Brain microvascular endothelial cell (primary cell): ENCODE results near the gene MYH9.
A peak's percentile ranks its signal among the peaks of the same experiment; 100 is the strongest.
"Not testable (repeated sequence)": the region's sequence is repeated elsewhere in the genome, so short reads cannot be mapped to it uniquely, and the experiment has no call there.

ENCODE experiments used
- DNase-seq: peaks from one replicate; pipeline ENCODE4 v3.0.0-alpha.2; 2020
- H3K27ac ChIP-seq: fragments of 250-450 bp; sonication (Bioruptor Pico); 2 replicates; pipeline ENCODE4 v1.5.1; 2020; ENCODE audit warnings: mild to moderate bottlenecking, moderate library complexity
- H3K27me3 ChIP-seq: fragments of 250-450 bp; sonication (Bioruptor Pico); replicated peaks from 2 replicates; pipeline ENCODE4 v1.5.1; 2020; ENCODE audit warnings: mild to moderate bottlenecking
- H3K36me3 ChIP-seq: fragments of 250-450 bp; sonication (Bioruptor Pico); replicated peaks from 2 replicates; pipeline ENCODE4 v1.5.1; 2020; ENCODE audit warnings: mild to moderate bottlenecking
- H3K4me3 ChIP-seq: 2 replicates; pipeline ENCODE4 v1.5.1; 2011; ENCODE audit warnings: low read depth, mild to moderate bottlenecking, control low read depth, low read length, moderate library complexity
- in situ Hi-C: cut with HindIII; loops from 2 replicates; pipeline ENCODE4 v1.10.0; 2017; ENCODE audit warnings: low sequenced_read_pairs, low pct_ligation_motif_present
- TF ChIP-seq, protein P1 (sequence below): IDR thresholded peaks from 2 replicates; pipeline ENCODE4 v1.5.1; 2011; ENCODE audit warnings: low read depth, mild to moderate bottlenecking, moderate library complexity, low read length, control low read depth, inconsistent platforms; ENCODE audit errors: missing control alignments

Gene MYH9

DNA sequence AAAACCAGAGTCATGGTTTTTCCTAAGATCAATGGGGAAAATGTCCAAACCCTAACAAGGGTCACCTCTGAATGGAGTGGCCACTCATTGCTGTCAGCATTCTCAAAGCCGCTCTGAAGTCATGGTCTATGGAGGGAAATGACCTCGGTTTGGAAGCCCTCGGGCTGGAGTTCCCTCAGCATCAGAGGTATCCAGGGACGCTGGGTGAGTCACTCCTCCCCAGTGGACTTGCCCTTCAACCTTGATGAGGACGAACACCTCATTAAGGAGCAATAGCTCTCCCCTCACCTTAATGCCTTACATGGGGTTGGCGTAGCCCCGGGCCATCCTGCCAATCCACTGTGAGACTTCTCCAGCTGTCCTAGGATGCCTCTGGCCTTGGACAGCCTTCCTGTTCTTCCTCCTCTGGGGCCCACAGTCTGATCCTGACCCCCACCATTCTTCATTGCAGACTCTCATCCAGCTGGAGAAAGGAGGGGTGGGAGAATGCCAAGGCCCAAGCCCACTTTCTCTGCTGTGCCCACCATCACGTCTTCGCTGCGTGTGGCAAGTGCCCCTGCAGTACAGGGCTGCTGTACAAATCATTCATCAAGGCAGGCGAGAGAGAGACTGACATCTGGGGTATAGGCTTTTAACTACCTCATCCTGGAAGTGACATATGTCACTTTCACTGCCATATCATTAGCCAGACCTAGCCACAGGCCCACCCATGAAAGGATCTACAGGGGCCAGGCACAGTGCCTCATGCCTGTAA, 25.4 kb upstream of the MYH9 start:
- no peaks in the 10 kb centered on the region for H3K27me3 ChIP-seq
- in situ Hi-C loops, result no loop called here
- DNase-seq, result no peak
- H3K4me3 ChIP-seq, result no peak overlapping the region
- TF ChIP-seq, protein P1, sequence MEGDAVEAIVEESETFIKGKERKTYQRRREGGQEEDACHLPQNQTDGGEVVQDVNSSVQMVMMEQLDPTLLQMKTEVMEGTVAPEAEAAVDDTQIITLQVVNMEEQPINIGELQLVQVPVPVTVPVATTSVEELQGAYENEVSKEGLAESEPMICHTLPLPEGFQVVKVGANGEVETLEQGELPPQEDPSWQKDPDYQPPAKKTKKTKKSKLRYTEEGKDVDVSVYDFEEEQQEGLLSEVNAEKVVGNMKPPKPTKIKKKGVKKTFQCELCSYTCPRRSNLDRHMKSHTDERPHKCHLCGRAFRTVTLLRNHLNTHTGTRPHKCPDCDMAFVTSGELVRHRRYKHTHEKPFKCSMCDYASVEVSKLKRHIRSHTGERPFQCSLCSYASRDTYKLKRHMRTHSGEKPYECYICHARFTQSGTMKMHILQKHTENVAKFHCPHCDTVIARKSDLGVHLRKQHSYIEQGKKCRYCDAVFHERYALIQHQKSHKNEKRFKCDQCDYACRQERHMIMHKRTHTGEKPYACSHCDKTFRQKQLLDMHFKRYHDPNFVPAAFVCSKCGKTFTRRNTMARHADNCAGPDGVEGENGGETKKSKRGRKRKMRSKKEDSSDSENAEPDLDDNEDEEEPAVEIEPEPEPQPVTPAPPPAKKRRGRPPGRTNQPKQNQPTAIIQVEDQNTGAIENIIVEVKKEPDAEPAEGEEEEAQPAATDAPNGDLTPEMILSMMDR, result no peak
- no peaks in the 10 kb centered on the region for H3K36me3 ChIP-seq
- no peak overlapping the region for H3K27ac ChIP-seq

DNA sequence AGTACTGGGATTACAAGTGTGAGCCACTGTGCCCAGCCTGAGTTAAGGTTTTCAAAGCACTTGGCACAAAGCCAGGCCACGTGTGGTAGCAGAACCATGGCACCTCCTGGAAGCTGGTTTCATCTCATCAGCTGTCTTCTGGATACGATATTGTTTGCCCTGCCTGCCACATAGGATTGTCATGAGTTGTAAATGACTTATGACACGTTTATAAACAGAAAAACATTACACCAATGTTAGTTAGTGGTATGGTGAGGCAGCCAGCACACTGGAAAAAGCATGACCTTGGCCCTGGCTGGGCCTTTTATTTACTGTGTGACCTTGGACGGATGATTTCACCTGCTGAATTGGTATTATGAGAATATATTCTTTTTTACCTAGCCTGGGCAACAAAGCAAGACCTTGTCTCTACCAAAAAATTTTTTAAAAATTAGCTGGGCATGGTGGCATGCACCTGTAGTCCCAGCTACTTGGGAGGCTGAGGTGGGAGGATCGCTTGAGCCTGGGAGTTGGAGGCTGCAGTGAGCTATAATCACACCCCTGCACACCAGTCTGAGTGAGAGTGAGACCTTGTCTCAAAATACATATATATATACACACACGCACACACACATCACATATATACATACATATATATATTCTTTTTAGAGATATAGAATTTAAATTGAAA, 24.0 kb upstream of the MYH9 start:
- Histone ChIP-seq H3K27ac (no peak overlapping the region), H3K4me3 (no peak overlapping the region), H3K36me3 (no peaks in the 10 kb centered on the region), H3K27me3 (no peaks in the 10 kb centered on the region)
- TF ChIP-seq, protein P1, result no peak
- no peak for DNase-seq
- in situ Hi-C loops, result no loop called here

DNA sequence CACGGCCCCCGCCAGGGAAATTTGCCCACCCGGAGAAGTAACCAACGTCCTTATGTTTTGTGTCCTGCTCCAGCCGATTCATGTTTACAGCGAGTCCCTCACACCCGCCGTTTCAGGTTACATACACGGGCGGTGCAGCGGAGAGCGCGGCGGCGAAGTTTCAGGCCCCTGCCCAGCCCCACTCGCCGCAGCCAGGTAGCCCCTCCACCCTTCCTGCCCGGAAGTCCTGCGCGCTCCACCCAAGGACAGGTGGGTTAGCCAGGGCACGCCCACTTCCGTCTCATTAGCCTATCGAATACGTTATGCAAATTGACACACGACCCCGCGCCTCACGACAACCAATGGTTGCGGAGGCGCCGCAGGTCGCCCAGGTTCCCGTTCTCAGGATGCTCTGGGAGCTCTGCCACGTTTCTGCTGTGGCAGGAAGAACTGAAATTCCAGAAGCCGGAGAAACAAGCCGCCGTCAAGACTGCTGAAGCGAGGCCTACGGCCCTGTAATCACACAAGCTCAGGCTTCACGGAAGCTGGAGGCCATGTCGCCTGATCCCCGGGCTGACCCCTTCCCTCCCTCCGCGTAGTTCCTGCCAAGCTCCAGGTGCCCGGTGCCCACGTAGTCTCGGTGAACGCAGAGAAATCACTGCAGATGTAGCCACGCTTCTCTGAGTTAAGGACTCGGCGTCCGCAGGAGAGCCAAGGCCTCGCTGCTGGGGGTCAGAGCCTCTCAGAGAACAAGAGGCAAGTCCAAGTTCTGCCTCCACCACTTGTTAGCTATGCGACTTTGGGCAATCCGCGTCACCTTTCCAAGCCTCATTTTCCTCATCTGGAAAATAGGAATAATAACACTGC, 22.4 kb upstream of the MYH9 start:
- no peak for DNase-seq
- Histone ChIP-seq H3K36me3 (no peaks in the 10 kb centered on the region), H3K27me3 (no peaks in the 10 kb centered on the region), H3K4me3 (peak overlapping the region; percentile 29), H3K27ac (no peak overlapping the region)
- in situ Hi-C loops, result no loop called here
- TF ChIP-seq, protein P1, result peak; percentile 18

DNA sequence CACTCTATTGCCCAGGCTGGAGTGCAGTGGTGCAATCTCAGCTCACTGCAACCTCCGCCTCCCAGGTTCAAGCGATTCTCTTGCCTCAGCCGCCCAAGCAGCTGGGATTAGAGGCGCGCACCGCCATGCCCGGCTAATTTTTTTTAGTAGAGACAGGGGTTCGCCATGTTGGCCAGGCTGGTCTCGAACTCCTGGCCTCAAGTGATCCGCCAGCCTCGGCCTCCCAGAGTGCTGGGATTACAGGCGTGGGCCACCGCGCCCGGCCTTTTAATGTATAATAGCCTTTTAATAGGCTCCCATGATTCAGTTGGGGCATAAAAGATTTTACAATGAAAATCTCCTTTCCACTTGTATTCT, 21.8 kb upstream of the MYH9 start:
- in situ Hi-C loops, H3K27ac ChIP-seq, DNase-seq, H3K36me3 ChIP-seq, H3K27me3 ChIP-seq: not testable (repeated sequence)
- peak overlapping the region; percentile 29 for H3K4me3 ChIP-seq

DNA sequence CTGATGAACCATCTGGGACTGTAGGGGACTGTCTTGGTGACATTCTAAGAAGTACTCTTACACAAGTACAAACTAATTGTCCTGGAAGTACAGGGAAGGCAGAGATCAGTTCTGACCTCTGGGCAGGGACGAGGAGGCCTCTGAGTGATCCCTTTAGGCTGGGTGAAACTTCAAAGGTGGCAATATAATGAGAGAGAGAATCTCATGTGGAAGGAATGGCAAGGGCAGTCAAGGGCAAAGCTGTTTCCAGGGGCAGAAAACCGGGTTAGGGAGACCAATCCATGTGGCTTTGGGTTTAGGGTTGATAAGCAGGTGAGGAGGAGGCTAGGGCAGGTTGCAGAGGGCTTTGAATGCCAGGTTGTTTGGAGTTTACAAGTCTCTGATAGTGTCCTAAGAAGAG, 21.3 kb upstream of the MYH9 start:
- TF ChIP-seq, protein P1, result no peak
- Histone ChIP-seq H3K4me3 (no peak overlapping the region), H3K36me3 (no peaks in the 10 kb centered on the region), H3K27me3 (no peaks in the 10 kb centered on the region), H3K27ac (no peak overlapping the region)
- in situ Hi-C loops, result no loop called here
- no peak for DNase-seq

DNA sequence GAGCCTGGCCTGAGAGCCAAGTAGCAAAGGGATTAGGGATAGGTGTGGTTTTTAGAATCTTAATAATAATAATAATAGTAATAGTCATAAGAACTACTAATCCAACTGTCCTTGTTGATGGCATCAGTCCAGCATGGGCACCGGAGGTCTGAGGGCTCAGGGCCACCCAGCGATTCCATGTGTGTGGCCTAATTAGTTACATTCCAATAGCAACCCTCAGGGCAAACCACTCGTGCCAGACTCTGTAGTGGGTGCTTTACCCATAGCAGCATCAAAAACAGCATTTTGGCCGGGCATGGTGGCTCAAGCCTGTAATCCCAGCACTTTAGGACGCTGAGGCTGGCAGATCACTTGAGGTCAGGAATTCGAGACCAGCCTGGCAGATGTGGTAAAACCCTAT, 19.0 kb upstream of the MYH9 start:
- Histone ChIP-seq H3K4me3 (no peak overlapping the region), H3K36me3 (no peaks in the 10 kb centered on the region), H3K27ac (no peak overlapping the region), H3K27me3 (no peaks in the 10 kb centered on the region)
- DNase-seq, result no peak
- TF ChIP-seq, protein P1, result no peak
- in situ Hi-C loops, result no loop called here
